Stimulated activated CD4-positive, alpha-beta T cell treated with anti-CD3 and anti-CD28 coated beads, Interleukin-12 subunit alpha, Interleukin-12 subunit beta, amount 100 ng/mL, for 48 hours (primary cell): ENCODE results near the gene KY.

Experiments
- DNase-seq, 3 donors: peaks; one replicate each; pipeline ENCODE4 v3.0.0-alpha.2; 2020; ENCODE audit warnings: low read depth in 2 of 3, low spot score in 1 of 3

The KY gene

DNA sequence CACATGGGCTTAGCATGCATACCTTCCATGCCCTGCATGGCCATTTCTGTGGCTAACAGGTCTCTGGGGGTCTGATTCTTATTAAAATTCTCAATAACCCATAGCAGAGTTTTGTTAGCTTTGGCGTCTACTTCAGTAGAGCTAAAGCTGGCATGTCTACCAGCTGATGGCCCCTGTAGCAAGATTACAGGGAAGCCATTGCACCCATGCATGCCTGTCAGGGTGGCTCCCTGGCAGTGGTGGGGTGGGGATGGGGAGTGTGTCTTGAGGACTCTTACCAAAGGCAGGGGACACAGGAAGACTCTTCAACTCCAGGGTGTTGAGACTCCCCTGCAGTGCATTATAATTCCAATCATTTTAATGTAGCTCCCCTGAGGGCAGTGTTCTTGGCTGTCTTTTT lies 4.7 kb downstream of the KY start:
- no peak for DNase-seq

- no peak for DNase-seq
Measured at GRCh38 chr3:134645515-134645914, 5.3 kb downstream of the KY start.

DNA sequence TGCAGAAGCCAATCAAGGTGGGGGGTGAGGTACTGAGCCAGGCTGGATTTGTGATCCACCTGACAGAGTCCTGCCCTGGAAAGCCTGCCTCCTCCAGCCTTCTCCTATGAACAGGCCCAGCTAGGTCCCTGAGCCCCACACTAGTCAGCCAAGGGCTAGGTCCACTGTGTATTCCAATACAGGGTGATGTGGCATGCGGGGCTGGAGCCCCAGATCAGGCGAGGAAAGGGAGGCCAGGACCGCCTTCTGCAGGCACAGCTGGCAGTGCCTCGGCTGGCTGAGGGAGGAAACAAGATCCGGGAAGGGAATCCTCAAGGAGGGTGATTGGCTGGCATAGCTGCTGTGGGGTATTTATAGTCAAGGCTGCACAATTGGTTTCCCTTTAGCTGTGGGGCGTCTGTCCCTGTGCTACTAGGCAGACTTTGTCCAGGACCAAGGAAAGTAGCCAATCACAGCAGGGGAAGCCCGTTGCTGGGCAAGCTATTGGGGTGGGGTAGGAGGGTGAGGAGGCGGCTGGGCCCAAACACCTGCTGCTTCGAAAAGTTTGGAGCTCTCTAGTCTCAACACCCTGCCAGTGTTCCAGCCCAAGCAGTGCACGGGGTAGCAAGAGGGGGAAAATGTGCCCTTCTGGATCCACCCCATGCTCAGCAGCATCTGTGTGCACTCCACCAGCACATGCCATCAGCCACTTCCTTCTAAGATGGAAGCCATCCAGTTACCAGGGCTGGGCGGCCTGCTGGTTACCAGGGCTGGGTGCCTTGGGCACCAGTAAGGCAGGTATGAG lies 5.9 kb downstream of the KY start:
- no peak for DNase-seq

- no peak for DNase-seq
Measured at GRCh38 chr3:134643150-134643675, 7.6 kb downstream of the KY start.

DNA sequence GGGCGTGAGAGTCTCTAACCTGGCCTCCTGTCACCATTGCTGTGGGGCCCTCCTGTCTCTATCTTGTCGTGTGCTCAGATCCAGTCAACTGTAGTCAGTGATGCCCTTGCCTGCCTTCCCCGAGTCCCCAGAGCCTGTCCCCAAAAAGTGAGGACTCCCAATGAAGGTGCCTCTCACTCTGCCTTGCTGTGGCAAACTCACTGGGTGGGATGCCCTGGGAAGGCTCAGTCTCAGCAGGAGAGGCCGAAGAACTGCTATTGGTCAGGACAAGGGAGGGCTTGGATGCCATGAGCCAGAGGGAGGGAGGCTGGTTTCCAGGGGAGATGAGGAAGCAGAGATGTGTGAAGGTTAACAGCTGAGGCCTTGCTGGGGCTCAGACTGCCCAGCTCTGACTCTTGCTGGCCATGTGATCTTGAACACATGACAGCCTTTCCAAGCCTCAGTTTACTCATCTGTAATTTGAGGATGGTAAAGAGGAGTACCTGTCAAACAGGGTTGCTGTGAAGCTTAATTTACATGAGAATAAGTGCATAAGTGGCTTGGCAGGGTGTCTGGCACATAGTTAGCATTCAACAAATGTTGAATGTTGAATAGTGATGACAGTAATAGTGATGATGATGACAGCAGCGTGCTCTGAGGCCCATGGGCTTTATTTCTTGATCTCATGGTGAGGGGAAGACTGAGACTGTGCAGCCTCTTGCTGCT lies 8.2 kb downstream of the KY start:
- DNase-seq = no peak

- DNase-seq = no peak
Measured at GRCh38 chr3:134641671-134642300, 9.0 kb downstream of the KY start.

DNA sequence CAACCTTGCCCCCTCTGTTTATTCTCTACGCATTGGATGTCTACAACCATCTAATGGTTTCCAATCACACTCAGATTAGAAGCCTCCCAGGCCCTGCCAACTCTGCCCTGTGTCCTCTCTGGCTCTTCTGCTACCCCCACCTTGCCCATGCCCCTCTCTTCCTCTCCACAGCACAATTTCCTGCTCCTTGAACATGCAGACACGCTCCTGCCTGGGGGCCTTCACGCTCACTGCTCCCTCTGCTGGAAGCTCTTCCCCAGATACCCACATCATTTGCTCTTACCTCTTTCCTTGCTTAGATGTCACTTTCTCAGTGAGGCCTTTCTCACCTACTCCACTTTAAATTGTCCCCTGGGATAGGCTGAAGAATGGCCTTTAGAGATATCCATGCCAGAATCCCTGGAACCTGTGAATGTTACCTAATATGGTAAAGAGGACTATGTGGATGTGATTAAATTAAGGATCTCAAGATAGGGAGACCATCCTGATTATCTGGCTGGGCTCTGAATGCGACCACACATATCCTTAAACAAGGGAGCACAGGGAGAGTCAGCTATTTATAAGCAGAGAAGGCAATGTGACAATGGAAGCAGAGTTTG lies 9.9 kb downstream of the KY start:
- no peak for DNase-seq

GRCh38 chr3:134640378-134640777 lies 10.4 kb downstream of the KY start:
- DNase-seq = no peak

DNA sequence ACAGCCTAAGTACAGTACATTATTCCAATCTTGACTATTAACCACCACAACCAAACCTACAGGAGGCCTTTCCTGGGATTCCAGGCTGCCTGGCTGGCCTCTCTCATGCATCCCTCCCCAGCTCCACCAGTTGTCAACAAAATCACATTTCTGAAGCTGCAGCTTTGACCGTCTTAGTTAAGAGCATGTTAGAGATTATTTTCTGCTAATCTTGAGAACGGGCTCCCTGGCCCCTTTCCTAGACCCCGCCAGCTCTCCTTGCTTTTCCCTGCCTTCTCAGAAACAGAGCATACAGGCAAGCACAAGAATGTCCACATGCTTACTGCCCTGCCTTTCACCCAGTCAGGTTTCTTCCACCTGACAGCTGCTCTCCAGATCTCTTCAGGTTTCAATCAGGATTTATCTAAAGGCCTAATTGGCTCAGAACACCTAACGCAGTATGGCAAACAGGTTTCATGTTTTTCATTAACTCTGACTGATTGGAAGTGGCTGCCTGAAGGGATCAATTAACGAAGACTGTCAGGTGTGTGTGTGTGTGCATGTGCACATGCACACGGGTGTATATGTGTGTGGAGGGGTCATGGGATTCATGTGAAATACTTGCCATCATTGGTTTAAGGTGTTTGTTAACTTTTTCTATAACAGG lies 12.3 kb downstream of the KY start:
- DNase-seq = no peak

DNA sequence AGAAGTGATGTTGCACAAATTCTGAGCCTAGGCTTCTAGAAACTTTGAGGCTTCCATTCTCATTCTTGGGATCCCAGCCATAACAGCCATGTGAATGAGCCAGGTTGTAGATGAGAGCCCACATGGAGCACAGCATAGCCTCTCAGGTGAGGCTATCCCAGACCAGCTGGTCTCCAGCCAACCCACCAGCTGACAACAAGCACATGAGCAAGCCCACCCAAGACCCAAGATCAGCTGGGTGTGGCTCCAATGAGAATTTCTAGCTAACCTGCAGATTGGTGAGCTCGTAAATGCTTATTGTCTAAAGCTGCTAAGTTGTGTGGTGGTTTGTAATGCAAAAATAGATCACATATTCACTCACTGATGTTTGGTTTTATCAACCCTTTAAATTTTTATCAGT lies 14.4 kb downstream of the KY start:
- DNase-seq = no peak

- DNase-seq = no peak
Measured at GRCh38 chr3:134630506-134630905, 20.3 kb downstream of the KY start.

GRCh38 chr3:134628884-134629283 lies 21.9 kb downstream of the KY start:
- DNase-seq = no peak

GRCh38 chr3:134627831-134628230 lies 23.0 kb downstream of the KY start:
- DNase-seq = no peak

GRCh38 chr3:134625885-134626741 lies 24.7 kb downstream of the KY start:
- DNase-seq = no peak

- DNase-seq = no peak
Measured at GRCh38 chr3:134625462-134625861, 25.4 kb downstream of the KY start.

GRCh38 chr3:134624537-134625287 lies 26.1 kb downstream of the KY start:
- DNase-seq = no peak

DNA sequence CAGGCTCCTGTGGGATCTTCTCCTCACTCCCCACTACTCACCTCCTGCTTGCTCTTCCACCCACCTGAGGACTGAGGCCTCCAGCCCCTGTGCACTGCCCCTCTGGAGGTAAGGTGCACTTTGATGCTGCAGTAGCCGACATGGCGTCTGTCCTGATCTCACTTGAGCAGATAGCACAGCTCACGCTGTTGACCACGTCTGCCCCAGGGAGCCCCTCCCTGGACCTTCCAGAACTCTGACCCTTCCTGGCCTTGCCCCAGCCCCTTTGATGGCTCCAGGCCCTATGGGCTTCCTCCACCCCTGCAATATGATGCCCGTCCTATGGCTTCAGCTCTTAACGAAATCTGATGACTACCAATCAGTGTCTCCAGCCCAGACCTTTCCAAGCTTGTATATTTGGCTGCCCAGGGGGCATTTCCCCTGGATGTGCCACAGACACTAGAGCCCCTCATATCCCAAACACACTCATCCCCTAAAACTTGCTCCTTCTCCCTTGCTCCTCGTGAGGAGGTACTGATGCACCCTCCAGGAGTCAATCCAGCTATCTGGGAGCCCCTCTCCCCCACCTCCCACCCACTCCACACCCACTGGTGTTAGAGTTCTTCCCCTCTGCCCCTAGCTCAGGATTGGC lies 27.1 kb downstream of the KY start:
- DNase-seq = no peak

DNA sequence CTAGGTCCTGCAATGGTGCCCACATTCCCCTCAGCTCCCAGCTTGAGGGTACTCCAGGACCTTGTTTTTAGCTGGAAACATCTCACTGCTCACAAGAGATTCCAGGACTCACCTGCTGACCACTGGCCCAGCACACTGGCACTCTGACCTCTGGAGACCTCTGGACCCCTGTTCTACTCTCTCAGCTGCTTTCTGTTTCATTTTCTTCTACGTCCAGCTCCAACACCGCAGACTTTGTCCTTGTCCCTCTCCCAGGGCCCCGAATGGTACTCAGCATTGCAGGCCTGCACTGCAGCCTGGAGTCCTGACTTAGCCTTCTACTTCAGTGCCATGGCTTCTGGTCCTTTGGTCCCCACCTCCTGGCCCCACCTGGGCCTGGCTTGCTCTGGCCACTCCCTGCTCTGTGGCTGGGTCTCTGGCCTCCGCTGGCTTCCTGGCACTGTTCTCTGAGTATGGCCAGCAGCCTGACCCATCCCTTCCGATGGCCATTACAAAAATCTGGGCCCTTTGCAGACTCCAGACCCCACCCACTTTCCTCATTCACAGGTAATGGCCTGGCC lies 27.9 kb downstream of the KY start:
- no peak for DNase-seq

- DNase-seq = no peak
Measured at GRCh38 chr3:134621854-134622253, 29.0 kb downstream of the KY start.
